BLaER1 treated with 17β-estradiol and CSF1 and Interleukin-3, amounts not matched to agents 10 nM and 100 nM (cell line): ENCODE data around the gene TARM1.

Experiments
- H3K27ac ChIP-seq, 11 experiments: shearing (Covaris generic); formaldehyde crosslinking; 2 replicates each; pipeline ENCODE4 v1.8.1; 2022
- H3K27me3 ChIP-seq, 11 experiments: shearing (Covaris generic); formaldehyde crosslinking; 2 replicates each; pipeline ENCODE4 v1.8.1; 2022
- H3K36me3 ChIP-seq, 11 experiments: shearing (Covaris generic); formaldehyde crosslinking; 2 replicates each; pipeline ENCODE4 v1.8.1; 2022
- H3K4me1 ChIP-seq, 10 experiments: shearing (Covaris generic); formaldehyde crosslinking; 2 replicates each; pipeline ENCODE4 v1.8.1; 2022
- H3K4me2 ChIP-seq, 11 experiments: shearing (Covaris generic); formaldehyde crosslinking; 2 replicates each; pipeline ENCODE4 v1.8.1; 2022
- H3K4me3 ChIP-seq, 10 experiments: shearing (Covaris generic); formaldehyde crosslinking; 2 replicates each; pipeline ENCODE4 v1.8.1; 2022
- H3K9ac ChIP-seq, 11 experiments: shearing (Covaris generic); formaldehyde crosslinking; 2 replicates each; pipeline ENCODE4 v1.8.1; 2022
- H3K9me3 ChIP-seq, 11 experiments: shearing (Covaris generic); formaldehyde crosslinking; replicated peaks in 1 of 11; 2 replicates each; pipeline ENCODE4 v1.8.1; 2022
- H4K20me1 ChIP-seq, 11 experiments: shearing (Covaris generic); formaldehyde crosslinking; 2 replicates each; pipeline ENCODE4 v1.8.1; 2022
- Cebpa-rat ChIP-seq, 11 experiments: shearing (Covaris generic); IDR thresholded peaks; 2 replicates each; pipeline ENCODE4 v1.8.1; 2022

Gene TARM1

GRCh38 chr19:54095136-54095858, 14.1 kb upstream of the TARM1 start:
- no peak for TF ChIP-seq Cebpa-rat (IDR thresholded peaks at IDR 0.05)
- Histone ChIP-seq H3K4me3 (peak overlapping the region; percentile 1 to 58 (median 39); a peak in 17 of 20 replicates), H3K9ac (peak overlapping the region in 10 of 11 experiments; percentile 48 to 69 (median 60); a peak in 12 of 22 replicates), H3K4me2 (peak overlapping the region; percentile 73 to 99 (median 85)), H3K4me1 (peaks cover 26 to 63% (median 49%) of the 10 kb centered on the region in 10 experiments), H3K27me3 (peaks cover 34 to 52% (median 44%) of the 10 kb centered on the region in 11 experiments), H3K36me3 (peaks cover 0 to 27% (median 0%) of the 10 kb centered on the region in 11 experiments; a peak in 8 of 22 replicates), H4K20me1 (peaks cover 0 to 39% (median 2%) of the 10 kb centered on the region in 11 experiments; a peak in 6 of 22 replicates), H3K27ac (peak overlapping the region in 2 of 11 experiments; percentile 58 to 60; a peak in 2 of 22 replicates), H3K9me3 (peaks cover 13 to 26% (median 17%) of the 10 kb centered on the region in 11 experiments; a peak in 21 of 22 replicates)

- peak overlapping the region in 2 of 10 experiments; percentile 0 to 31; a peak in 2 of 20 replicates for H3K4me3 ChIP-seq
- peaks cover 13 to 26% (median 17%) of the 10 kb centered on the region in 11 experiments; a peak in 21 of 22 replicates for H3K9me3 ChIP-seq
- peaks cover 23 to 55% (median 41%) of the 10 kb centered on the region in 10 experiments for H3K4me1 ChIP-seq
- no peak overlapping the region for H3K27ac ChIP-seq
- H3K27me3 ChIP-seq, result peaks cover 34 to 52% (median 44%) of the 10 kb centered on the region in 11 experiments
- H3K4me2 ChIP-seq, result peak overlapping the region; percentile 73 to 99 (median 85); a peak in 21 of 22 replicates
- H4K20me1 ChIP-seq, result peaks cover 0 to 39% (median 2%) of the 10 kb centered on the region in 11 experiments; a peak in 6 of 22 replicates
- H3K36me3 ChIP-seq, result peaks cover 0 to 27% (median 0%) of the 10 kb centered on the region in 11 experiments; a peak in 8 of 22 replicates
- no peak overlapping the region for H3K9ac ChIP-seq
- TF ChIP-seq Cebpa-rat (IDR thresholded peaks at IDR 0.05), result no peak
These were observed 13.3 kb upstream of the TARM1 start for GRCh38 chr19:54094426-54095000.

GRCh38 chr19:54084410-54084809, 3.2 kb upstream of the TARM1 start:
- Histone ChIP-seq H4K20me1 (no peaks in the 10 kb centered on the region), H3K9me3 (peaks cover 31 to 49% (median 43%) of the 10 kb centered on the region in 11 experiments), H3K9ac (no peak overlapping the region), H3K4me2 (no peak overlapping the region), H3K4me3 (no peak overlapping the region), H3K27me3 (no peaks in the 10 kb centered on the region), H3K4me1 (no peaks in the 10 kb centered on the region), H3K27ac (no peak overlapping the region), H3K36me3 (peaks cover 0 to 8% (median 0%) of the 10 kb centered on the region in 11 experiments; a peak in 2 of 22 replicates)
- TF ChIP-seq Cebpa-rat (IDR thresholded peaks at IDR 0.05), result no peak

GRCh38 chr19:54077334-54077733, 3.8 kb downstream of the TARM1 start:
- peaks cover 0 to 19% (median 6%) of the 10 kb centered on the region in 10 experiments; a peak in 11 of 20 replicates for H3K4me1 ChIP-seq
- H3K36me3 ChIP-seq, result peaks cover 0 to 8% (median 0%) of the 10 kb centered on the region in 11 experiments; a peak in 2 of 22 replicates
- H3K9ac ChIP-seq, result no peak overlapping the region; a peak in 2 of 22 replicates
- H3K4me2 ChIP-seq, result peak overlapping the region in 5 of 11 experiments; percentile 39 to 60 (median 57); a peak in 9 of 22 replicates
- H3K9me3 ChIP-seq, result peaks cover 22 to 40% (median 33%) of the 10 kb centered on the region in 11 experiments
- TF ChIP-seq Cebpa-rat (IDR thresholded peaks at IDR 0.05), result no peak
- no peaks in the 10 kb centered on the region for H3K27me3 ChIP-seq
- no peak overlapping the region for H3K4me3 ChIP-seq
- H4K20me1 ChIP-seq, result no peaks in the 10 kb centered on the region
- peak overlapping the region in 1 of 11 experiments; percentile 34; a peak in 2 of 22 replicates for H3K27ac ChIP-seq

GRCh38 chr19:54074851-54075250, 6.3 kb downstream of the TARM1 start:
- H3K4me1 ChIP-seq, result peaks cover 0 to 19% (median 6%) of the 10 kb centered on the region in 10 experiments; a peak in 11 of 20 replicates
- H3K9me3 ChIP-seq, result peaks cover 6 to 18% (median 11%) of the 10 kb centered on the region in 11 experiments; a peak in 20 of 22 replicates
- H3K27me3 ChIP-seq, result no peaks in the 10 kb centered on the region
- H3K4me3 ChIP-seq, result no peak overlapping the region
- no peak overlapping the region for H3K9ac ChIP-seq
- H4K20me1 ChIP-seq, result no peaks in the 10 kb centered on the region
- no peak overlapping the region for H3K4me2 ChIP-seq
- no peak overlapping the region for H3K27ac ChIP-seq
- TF ChIP-seq Cebpa-rat (IDR thresholded peaks at IDR 0.05), result no peak
- H3K36me3 ChIP-seq, result no peaks in the 10 kb centered on the region

- H3K27me3 ChIP-seq, result no peaks in the 10 kb centered on the region
- H3K36me3 ChIP-seq, result no peaks in the 10 kb centered on the region
- no peaks in the 10 kb centered on the region for H4K20me1 ChIP-seq
- no peak overlapping the region for H3K27ac ChIP-seq
- H3K9ac ChIP-seq, result no peak overlapping the region
- no peak overlapping the region for H3K4me2 ChIP-seq
- no peak for TF ChIP-seq Cebpa-rat (IDR thresholded peaks at IDR 0.05)
- H3K4me1 ChIP-seq, result peaks cover 0 to 19% (median 6%) of the 10 kb centered on the region in 10 experiments; a peak in 11 of 20 replicates
- H3K4me3 ChIP-seq, result no peak overlapping the region
- H3K9me3 ChIP-seq, result peaks cover 3 to 15% (median 9%) of the 10 kb centered on the region in 11 experiments; a peak in 17 of 22 replicates
These were observed 7.3 kb downstream of the TARM1 start for GRCh38 chr19:54073829-54074228.

GRCh38 chr19:54069470-54069869, 11.7 kb downstream of the TARM1 start:
- Histone ChIP-seq H4K20me1 (no peaks in the 10 kb centered on the region), H3K9me3 (peaks cover 3 to 15% (median 9%) of the 10 kb centered on the region in 11 experiments; a peak in 17 of 22 replicates), H3K4me3 (no peak overlapping the region), H3K27ac (no peak overlapping the region), H3K4me1 (no peaks in the 10 kb centered on the region), H3K4me2 (no peak overlapping the region), H3K9ac (no peak overlapping the region), H3K27me3 (no peaks in the 10 kb centered on the region), H3K36me3 (no peaks in the 10 kb centered on the region)
- no peak for TF ChIP-seq Cebpa-rat (IDR thresholded peaks at IDR 0.05)

- no peak within 1 kb of the TSS for H3K4me3 ChIP-seq
- H3K36me3 ChIP-seq, result no peaks in the 10 kb centered on the region
- H3K27ac ChIP-seq, result no peak within 1 kb of the TSS
- no peaks in the 10 kb centered on the region for H4K20me1 ChIP-seq
- peak within 1 kb of the TSS in 8 of 11 experiments; percentile 13 to 76 (median 54); a peak in 12 of 22 replicates for H3K4me2 ChIP-seq
- peaks cover 0 to 23% (median 12%) of the 10 kb centered on the region in 10 experiments; a peak in 13 of 20 replicates for H3K4me1 ChIP-seq
- H3K9ac ChIP-seq, result no peak within 1 kb of the TSS
- no peak for TF ChIP-seq Cebpa-rat (IDR thresholded peaks at IDR 0.05)
- no peaks in the 10 kb centered on the region for H3K9me3 ChIP-seq
- H3K27me3 ChIP-seq, result no peaks in the 10 kb centered on the region
These were observed 17.6 kb downstream of the TARM1 start, which contains the start of gene VSTM1 for GRCh38 chr19:54063350-54064116. Gene VSTM1 (minus strand): TSS chr19:54063897. CDS start chr19:54063777, 120 bp downstream.
